NCI-H146 treated with DMSO at 0.1 percent for 48 hours (cell line): ENCODE results near the gene SLC35G2.
"Not testable (repeated sequence)": the region's sequence is repeated elsewhere in the genome, so short reads cannot be mapped to it uniquely, and the experiment has no call there.

Experiments
- DNase-seq: peaks from one replicate; lab custom pipeline; 2025; ENCODE audit not compliant: unreplicated experiment; lab: John Stamatoyannopoulos, UW

The SLC35G2 gene

DNA sequence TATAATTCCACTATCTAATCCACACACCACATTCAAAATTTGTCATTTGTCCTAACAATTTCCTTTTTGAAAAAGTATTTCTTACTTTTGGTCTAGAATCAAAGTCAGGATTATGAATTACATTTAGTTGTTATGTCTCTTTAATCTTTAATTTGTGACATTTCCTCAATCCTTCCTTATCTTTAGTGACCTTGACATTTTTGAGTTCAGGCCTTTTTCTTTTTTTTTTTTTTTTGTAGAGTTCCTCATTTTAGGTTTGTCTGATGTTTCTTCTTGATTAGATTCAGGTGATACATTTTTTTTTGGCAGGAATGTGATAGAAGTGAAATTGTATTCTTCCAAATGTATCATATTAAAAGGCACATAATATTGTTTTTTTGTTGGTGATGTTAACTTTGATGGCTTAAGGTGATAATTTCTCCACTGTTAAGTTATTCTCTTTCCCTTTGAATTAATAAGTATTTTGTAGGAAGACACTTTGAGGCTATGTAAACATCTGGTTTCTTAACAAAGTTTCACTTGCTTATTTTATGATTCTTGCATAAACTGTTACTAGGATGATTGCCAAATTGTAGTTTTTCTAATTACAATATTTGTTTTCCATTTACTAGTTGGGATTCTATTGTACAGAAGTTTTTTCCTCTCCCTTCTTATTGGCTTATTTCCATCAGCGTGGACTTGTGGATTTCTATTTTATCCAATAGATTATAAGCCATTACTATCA is 16.3 kb downstream of the SLC35G2 start:
- no peak for DNase-seq

DNA sequence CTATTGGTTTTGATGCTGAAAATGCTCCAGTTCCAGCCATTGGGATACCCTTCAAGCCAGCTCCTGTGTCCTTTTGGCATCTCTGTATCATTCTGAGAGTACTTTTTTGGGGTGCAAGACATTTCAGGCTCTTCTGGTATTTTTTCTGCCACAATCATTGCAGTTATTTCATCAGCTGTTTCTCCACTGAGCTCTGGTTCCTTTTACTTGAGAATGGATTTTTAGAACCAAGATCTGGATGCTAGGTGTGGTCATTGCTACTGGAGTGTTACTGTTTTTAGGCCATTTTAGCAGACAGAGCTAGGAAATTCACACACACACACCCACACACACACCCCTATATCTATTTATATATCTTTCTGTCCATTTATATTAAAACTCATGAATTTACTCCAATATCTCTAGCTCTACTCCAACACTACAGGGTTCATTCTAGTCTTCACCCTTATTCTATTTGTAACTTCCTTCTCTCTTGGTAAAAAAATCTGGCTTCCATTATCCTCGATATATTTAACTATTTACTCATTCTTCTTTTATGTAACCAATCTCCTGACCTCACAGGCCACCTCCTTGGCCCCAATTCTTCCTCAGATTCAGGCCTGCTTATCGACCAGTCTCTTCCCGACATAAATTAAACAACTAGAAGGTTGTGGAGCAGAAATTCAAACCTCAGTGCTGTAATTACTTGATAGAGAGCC is 17.0 kb downstream of the SLC35G2 start:
- no peak for DNase-seq

DNA sequence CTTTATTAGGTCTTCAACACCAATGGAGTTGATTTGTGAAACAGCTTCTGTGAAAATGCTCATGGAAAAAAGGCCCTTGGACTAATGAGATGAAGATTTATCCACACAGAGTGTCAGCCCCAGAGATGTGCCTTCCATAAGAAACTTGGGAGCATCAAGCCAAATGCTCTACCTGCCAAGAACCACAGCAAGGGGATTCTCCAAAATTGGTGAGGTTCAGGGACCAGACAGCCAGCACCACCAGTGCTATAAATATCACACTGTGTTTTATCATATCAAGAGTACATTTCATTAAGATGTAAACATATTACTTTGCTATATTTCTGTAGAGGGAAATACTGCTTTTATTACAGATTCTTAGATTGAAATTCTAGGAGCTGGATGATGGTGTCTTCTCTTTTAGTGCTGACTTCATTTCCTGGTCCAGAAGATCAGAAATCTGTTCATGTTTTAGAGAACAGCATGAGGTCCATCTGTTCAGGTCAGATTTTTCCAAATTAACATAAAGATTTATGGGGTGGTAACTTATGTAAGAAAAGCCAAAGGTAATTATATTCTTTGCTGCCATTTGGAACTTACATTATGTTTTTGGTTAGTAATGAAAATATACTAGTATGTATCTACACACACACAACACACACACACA is 17.7 kb downstream of the SLC35G2 start:
- no peak for DNase-seq

DNA sequence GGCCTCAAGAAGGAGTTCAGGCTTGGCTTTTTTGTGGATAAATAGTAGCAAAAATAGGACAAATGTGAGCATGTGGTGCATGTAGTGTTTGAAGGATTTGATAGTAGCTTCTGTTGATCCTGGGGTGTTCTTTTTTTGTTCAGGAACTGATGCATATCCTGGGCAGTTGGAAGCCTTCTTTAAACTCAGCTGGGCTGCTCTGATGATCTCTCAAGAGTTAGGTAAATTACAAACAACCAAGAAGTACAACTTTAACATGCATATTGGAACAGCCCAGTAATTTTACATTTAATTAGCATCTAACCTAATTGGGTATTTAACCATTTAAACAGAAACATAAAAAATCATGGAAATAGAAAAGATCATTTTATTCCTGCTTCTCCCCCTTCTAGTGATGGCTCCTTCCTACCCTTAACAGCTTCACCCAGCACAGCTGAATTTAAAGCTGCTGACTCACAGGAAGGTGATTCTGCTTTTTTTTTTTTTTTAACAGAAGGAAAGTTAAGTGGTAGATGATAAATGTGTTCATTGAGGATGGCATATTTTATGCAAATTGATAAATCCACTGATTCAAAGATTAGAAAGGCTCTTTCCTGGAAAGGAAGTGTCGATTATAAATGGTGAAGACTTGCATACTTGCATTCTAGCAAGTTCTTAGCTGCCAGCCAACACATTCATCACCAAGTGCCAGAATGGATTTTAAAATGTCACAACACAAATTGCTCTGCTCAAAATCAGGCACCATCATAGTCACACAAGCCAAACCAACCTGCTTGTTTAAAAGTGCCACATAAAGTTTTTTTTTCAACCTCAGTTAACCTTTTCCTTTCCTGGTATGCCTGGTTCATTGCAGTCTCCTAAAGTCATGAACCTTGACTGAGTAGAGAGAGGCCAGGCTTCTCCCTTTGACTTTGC is 20.0 kb downstream of the SLC35G2 start:
- no peak for DNase-seq

DNA sequence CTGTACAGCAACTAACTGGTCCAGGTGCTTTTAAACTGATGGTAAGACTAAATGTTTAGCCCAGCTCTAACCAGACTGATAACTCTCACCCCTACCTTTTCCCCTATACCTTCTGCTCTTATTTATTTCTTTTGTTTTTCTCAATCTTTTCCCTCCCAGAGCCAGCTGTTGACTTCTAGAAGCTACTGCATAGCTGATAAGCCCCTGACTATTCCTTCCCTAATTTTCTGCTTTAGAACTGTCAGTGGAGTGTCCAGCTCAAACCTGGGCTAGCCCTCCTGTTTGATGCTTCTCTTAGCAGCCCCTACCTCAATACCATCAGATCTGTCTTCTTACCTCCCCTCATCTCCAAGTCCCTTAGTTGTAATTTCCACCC is 20.6 kb downstream of the SLC35G2 start:
- no peak for DNase-seq

DNA sequence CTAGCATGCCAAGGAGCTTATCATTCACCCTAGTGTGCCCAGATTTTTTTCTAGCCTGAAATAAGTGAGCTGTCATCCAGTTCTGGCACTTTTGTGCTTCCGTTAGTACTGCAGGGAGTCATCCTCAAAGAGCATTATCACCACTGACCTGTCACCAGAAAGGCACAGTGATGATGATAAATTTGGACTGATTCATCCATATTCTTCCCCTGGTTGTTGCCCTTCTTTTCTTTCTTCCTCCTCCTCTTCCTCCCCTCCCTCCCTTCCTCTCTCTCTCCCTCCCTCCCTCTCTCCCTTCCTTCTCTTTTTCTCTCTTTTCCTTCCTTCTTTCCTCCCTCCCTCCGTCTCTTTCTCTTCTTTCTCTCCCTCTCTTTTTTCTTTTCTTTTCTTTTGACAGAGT is 21.3 kb downstream of the SLC35G2 start:
- no peak for DNase-seq

DNA sequence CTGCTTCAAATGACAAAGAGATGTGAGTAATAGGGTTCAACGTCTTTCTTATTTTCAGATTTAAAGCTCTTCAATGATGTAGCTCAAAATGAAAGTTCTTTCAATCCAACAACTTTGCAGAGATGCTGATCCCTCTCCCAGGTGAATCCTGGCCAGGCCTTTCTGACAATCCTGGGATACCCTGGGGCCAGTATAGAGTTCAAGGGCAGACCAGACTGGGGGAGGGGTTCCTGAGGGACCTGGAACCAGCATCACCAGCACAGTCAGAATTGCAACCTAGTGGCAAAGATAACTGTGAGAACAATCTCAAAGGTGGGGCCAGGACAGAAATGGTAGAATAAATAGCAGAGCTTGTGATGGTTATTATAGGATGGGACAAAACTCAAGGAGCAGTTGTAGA is 23.4 kb downstream of the SLC35G2 start:
- no peak for DNase-seq

DNA sequence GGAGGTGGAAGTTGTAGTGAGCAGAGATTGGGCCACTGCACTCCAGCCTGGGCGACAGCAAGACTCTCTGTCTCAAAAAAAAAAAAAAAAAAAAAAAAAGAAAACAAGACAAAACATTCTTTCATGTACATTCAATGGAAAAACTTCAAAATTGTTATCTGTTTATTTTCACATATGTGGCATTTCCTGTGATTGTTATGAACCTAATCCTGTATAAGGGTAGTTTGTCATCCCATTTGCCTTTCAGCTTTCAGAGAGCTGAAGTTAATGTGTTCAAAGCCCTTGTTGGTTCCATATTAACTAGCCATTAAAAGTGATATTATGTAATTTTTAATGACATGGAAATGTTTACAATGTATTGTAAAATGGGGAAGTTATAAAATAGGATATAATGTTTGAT is 25.8 kb downstream of the SLC35G2 start:
- DNase-seq, result no peak

DNA sequence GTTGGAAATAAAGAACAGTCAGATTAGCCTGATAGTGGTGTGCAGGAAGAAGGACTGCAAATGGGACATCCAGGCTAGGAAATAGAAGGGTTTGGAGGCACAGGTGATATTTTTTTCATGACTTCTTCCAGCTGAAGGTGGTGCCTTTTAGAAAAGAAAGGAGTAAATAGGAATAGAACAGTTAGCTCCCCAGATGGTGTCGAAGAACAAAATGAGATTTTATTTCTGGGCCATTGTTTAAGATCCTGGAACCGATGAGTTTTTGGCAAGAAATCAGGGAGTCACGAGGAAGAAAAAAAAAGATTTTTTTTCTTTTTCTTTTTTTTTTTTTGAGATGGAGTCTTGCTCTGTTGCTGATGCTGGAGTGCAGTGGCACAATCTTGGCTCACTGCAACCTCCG is 33.3 kb downstream of the SLC35G2 start:
- DNase-seq, result no peak

DNA sequence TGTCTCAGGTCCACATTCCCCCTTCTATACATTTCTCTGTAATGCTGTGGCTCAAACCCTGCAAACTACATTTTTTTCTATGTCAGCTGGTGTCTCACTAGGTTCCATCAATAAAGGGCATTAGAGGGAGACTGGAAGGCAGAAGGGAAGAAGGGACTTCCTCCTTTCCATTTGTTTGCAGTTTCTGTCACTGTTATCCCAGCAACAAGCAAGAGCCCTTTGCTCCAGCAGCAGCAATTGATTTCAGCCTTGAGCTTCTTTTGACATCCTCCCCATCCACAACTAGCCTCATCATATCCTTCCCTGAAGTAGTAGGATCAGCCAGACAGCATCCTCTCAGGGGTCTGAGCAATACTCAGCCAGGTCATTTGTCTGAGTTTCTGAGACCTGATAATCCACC is 37.7 kb downstream of the SLC35G2 start:
- no peak for DNase-seq

DNA sequence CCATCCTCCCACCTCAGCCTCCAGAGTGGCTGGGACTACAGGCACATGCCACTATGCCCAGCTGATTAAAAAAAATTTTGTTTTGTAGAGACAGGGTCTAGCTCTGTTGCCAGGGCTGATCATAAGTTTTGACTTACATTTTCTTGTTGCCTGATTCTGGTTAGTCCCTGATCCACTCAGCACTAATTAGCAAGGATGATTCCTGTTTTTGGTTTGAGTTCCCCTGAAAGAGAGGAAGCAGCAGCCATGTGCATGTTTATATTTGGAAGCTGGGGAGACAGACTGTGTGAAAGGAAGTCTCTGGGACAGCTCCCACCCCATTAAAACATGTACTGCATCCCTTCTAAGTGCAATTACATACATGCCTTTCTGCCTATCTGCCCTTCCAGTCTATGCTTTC is 39.5 kb downstream of the SLC35G2 start:
- no peak for DNase-seq

DNA sequence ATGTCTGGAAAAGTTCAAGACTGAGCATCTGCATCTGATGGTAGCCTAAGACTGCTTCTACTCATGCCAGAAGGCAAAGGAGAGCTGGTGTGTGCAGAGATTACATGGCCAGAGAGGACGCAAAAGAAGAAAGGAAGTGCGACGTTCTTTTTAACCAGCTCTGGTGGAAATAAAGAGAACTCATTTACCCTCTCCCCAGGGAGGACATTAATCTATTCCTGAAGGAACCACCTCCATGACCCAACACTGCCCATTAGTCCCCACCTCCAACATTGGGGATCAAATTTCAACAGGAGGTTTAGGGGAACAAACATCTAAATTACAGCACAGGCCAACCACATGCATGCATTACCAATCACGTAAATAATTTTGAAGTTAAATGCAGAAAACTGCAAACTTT is 41.6 kb downstream of the SLC35G2 start:
- DNase-seq, result peak; percentile 93

DNA sequence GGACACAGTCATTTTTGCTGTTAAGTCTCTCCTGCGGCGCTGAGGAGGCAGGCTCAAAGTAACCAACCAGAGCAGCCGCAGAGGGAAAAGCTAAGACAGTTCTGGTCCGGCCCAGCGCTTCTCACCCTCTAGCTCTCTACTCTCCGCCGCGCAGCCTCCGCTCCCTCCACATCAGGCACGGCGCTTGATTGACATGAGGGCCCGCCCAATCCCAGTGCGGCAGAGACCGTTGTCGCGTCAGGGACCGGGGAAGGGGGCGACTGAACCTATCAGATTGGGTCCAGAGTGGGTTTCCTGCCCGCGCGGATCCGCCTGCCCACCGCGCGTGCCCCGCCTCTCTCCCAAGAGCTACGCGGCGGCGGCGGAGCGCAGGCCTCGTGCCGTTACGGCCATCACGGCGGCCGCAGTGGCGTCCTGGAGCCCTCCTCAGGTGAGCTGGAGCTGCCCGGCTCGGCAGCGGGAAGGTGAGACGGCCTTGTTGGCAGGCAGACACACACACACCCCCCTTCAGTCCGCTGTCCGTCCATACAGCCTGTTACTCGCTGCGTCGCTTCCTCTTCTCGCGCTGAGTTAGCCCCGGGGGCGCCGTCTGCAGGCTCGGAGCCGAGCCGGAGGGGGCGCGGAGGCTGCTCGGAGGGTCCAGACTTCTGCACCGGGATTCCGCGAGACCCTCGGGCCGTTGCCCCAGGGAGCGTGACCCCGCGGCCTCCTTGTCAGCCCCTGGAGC is 43.1 kb downstream of the SLC35G2 start, which contains the start of gene NCK1:
Gene NCK1, plus strand, starts transcription at position 319 of the 727 bp plus-strand sequence. CDS start 65,794 bp downstream, outside the sequence.
- DNase-seq, result peak; percentile 99

DNA sequence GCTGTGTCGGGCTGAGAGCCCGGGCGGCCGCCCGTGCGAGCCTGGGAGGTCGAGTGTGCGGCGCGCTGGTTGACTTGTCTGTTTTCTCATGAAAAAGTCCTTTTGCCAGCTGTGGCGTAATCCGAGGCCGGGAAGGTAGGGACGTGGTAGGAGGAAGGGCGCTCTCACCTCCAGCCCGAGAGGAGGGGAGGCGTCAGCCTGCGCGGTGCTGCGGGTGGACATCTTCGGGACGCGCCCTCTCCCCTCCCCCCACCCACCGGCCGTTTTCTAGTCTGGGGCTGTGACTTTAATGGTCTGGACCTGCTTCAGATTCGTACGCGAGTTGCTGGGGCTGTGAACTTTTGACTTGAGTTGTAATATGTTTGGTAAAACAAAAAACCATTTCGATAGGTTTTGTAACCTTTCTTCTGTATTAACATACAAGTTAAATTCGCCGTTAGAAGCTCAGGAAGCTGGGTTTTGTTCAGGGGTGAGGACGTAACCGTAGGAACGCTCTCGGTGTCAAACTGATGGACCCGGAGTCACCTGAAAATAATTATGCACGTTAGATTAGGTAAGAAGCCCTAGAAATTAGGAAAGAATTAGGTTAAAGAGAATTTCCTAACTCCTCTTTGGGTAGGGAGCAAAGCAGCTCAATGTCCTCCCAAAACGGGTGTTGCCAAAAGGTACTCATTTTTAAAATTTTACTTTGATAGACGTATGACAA is 43.8 kb downstream of the SLC35G2 start:
- peak; percentile 73 for DNase-seq

DNA sequence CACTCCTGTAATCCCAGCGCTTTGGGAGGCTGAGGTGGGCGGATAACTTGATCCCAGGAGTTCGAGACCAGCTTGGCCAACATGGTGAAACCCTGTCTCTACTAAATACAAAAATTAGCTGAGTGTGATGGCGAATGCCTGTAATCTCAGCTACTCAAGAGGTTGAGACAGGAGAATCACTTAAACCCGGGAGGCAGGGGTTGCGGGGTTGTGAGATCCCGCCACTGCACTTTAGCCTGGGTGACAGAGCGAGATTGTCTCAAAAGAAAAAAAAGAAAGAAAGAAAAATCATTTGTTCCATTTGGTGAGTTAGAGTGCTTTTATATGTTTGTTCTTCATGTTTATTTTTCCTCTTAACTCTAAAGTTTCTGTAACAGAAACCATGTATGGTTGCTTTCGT is 50.4 kb downstream of the SLC35G2 start:
- no peak for DNase-seq

DNA sequence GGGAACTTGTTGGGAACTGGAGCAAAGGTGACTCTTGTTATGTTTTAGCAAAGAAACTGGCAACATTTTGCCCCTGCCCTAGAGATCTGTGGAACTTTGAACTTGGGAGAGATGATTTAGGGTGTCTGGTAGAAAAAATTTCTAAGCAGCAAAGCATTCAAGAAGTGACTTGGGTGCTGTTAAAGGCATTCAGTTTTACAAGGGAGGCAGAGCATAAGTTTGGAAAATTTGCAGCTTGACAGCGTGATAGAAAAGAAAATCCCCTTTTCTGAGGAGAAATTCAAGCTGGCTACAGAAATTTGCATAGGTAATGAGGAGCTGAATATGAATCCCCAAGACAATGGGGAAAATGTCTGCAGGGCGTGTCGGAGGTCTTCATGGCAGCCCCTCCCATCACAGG is 53.3 kb downstream of the SLC35G2 start:
- not testable (repeated sequence) for DNase-seq

DNA sequence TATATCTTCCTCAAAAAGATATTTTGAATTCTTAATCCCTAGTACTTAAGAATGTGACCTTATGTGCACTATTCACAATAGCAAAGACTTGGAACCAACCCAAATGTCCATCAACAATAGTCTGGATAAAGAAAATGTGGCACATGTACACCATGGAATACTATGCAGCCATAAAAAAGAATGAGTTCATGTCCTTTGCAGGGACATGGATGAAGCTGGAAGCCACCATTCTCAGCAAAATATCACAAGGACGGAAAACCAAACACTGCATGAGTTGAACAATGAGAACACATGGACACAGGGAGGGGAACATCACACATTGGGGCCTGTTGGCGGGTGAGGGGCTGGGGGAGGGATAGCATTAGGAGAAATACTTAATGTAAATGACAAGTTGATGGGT is 60.6 kb downstream of the SLC35G2 start:
- DNase-seq, result not testable (repeated sequence)

DNA sequence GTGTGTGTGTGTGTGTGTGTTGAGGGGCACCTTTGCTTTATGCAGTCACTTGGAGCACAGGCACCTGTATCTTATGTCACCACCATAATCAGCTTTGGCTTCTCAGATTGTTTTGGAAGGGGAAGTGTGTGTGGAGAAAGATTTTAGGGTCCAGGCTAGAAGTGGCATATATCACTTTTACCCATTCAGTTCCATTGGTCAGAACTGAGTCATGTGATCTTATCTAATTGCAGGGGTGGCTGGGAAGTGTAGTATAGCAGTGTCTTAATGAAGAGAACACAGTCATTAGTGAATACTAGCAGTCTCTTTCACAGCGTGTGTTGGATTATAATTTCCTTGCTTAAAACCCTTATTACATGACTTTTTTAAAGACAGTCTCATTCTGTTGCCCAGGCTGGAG is 63.6 kb downstream of the SLC35G2 start:
- peak; percentile 13 for DNase-seq

DNA sequence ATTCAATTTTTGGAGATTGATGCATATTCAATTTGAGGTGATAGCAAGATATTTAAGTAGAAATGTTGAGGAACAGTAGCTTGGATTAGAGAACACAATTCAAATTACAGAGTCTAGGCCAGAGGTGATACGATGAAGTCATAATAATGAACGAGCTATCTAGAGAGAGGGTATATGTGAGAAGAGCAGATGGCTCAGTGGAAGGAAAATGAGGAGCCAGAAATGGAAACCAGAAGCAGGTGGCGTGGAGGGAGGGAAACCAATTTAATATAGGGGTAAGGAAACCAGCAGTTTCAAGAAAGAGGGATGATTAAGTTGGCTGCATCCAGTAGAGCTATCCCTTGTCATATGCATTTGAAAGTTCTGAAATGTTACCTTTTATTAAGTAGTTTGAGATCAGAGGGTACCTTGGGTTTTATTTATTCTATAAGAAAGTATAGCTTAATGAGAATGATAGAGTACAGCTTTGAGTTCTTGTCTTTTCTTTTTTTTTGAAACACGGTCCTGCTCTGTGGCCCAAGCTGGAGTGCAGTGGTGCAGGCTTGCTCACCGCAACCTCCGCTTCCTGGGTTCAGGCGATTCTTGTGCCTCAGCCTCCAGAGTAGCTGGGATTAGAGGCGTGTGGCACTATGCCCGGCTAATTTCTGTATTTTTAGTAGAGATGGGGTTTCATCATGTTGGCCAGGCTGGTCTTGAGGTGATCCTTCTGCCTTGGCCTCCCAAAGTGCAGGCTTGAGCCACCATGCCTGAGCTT is 65.2 kb downstream of the SLC35G2 start:
- peak; percentile 57 for DNase-seq
